Measurements from ENCODE around the gene ZNF587B.
A peak's percentile ranks its signal among the peaks of the same experiment; 100 is the strongest.
"Not testable (repeated sequence)": the region's sequence is repeated elsewhere in the genome, so short reads cannot be mapped to it uniquely, and the experiment has no call there.

ZNF587B gene

GRCh38 chr19:57812975-57813820, 16.9 kb upstream of the ZNF587B start:
- peaks cover 38% of the 10 kb centered on the region for H3K36me3 Mint-ChIP-seq (ENCODE audit: low read depth)
- DNase-seq (ENCODE audit: low spot score): peak; percentile 19
- H3K27me3 Mint-ChIP-seq (ENCODE audit: low read depth); H3K9me3 Mint-ChIP-seq: not testable (repeated sequence)
- H3K27ac Mint-ChIP-seq: peak overlapping the region; percentile 74
- H3K4me3 Mint-ChIP-seq: peak overlapping the region; percentile 80
- peaks cover 27% of the 10 kb centered on the region for H3K4me1 Mint-ChIP-seq (ENCODE audit: low read depth)

GRCh38 chr19:57813919-57814504, 16.1 kb upstream of the ZNF587B start:
- DNase-seq (ENCODE audit: low spot score): no peak
- no peaks in the 10 kb centered on the region for H3K9me3 Mint-ChIP-seq
- H3K4me1 Mint-ChIP-seq (ENCODE audit: low read depth): peaks cover 31% of the 10 kb centered on the region
- H3K4me3 Mint-ChIP-seq: peak overlapping the region; percentile 94
- H3K27me3 Mint-ChIP-seq (ENCODE audit: low read depth): no peaks in the 10 kb centered on the region
- peaks cover 33% of the 10 kb centered on the region for H3K36me3 Mint-ChIP-seq (ENCODE audit: low read depth)
- H3K27ac Mint-ChIP-seq: peak overlapping the region; percentile 91

- Mint-ChIP-seq H3K4me1 (ENCODE audit: low read depth) (peaks cover 29% of the 10 kb centered on the region), H3K36me3 (ENCODE audit: low read depth) (peaks cover 28% of the 10 kb centered on the region), H3K4me3 (peak within 1 kb of the TSS; percentile 94), H3K27me3 (ENCODE audit: low read depth) (no peaks in the 10 kb centered on the region), H3K27ac (peak within 1 kb of the TSS; percentile 91), H3K9me3 (no peaks in the 10 kb centered on the region)
- DNase-seq (ENCODE audit: low spot score): peak; percentile 77
These were observed 15.4 kb upstream of the ZNF587B start, which contains the start of gene ZNF552 for GRCh38 chr19:57814505-57815246. Gene ZNF552 (minus strand): TSS chr19:57814913. CDS start chr19:57814743, 170 bp downstream.

GRCh38 chr19:57815247-57816075, 14.6 kb upstream of the ZNF587B start:
- Mint-ChIP-seq H3K9me3 (no peaks in the 10 kb centered on the region), H3K4me1 (ENCODE audit: low read depth) (peaks cover 35% of the 10 kb centered on the region), H3K27ac (peak overlapping the region; percentile 91), H3K36me3 (ENCODE audit: low read depth) (peaks cover 28% of the 10 kb centered on the region), H3K4me3 (peak overlapping the region; percentile 94), H3K27me3 (ENCODE audit: low read depth) (no peaks in the 10 kb centered on the region)
- no peak for DNase-seq (ENCODE audit: low spot score)

GRCh38 chr19:57816652-57817051, 13.4 kb upstream of the ZNF587B start:
- H3K4me1 Mint-ChIP-seq (ENCODE audit: low read depth): peaks cover 42% of the 10 kb centered on the region
- H3K36me3 Mint-ChIP-seq (ENCODE audit: low read depth): peaks cover 32% of the 10 kb centered on the region
- no peaks in the 10 kb centered on the region for H3K9me3 Mint-ChIP-seq
- H3K4me3 Mint-ChIP-seq: no peak overlapping the region
- no peaks in the 10 kb centered on the region for H3K27me3 Mint-ChIP-seq (ENCODE audit: low read depth)
- H3K27ac Mint-ChIP-seq: no peak overlapping the region
- no peak for DNase-seq (ENCODE audit: low spot score)

- Mint-ChIP-seq H3K27me3 (ENCODE audit: low read depth) (no peaks in the 10 kb centered on the region), H3K4me3 (no peak overlapping the region), H3K36me3 (ENCODE audit: low read depth) (peaks cover 37% of the 10 kb centered on the region), H3K4me1 (ENCODE audit: low read depth) (peaks cover 38% of the 10 kb centered on the region), H3K27ac (no peak overlapping the region), H3K9me3 (no peaks in the 10 kb centered on the region)
- no peak for DNase-seq (ENCODE audit: low spot score)
These were observed 12.1 kb upstream of the ZNF587B start for GRCh38 chr19:57817976-57818375.

GRCh38 chr19:57818378-57818777, 11.7 kb upstream of the ZNF587B start:
- H3K36me3 Mint-ChIP-seq (ENCODE audit: low read depth): peaks cover 39% of the 10 kb centered on the region
- no peak for DNase-seq (ENCODE audit: low spot score)
- H3K4me3 Mint-ChIP-seq: peak overlapping the region; percentile 31
- no peaks in the 10 kb centered on the region for H3K27me3 Mint-ChIP-seq (ENCODE audit: low read depth)
- no peaks in the 10 kb centered on the region for H3K9me3 Mint-ChIP-seq
- H3K27ac Mint-ChIP-seq: peak overlapping the region; percentile 53
- peaks cover 36% of the 10 kb centered on the region for H3K4me1 Mint-ChIP-seq (ENCODE audit: low read depth)

GRCh38 chr19:57819475-57820148, 10.5 kb upstream of the ZNF587B start:
- H3K27me3 Mint-ChIP-seq (ENCODE audit: low read depth): no peaks in the 10 kb centered on the region
- peaks cover 31% of the 10 kb centered on the region for H3K4me1 Mint-ChIP-seq (ENCODE audit: low read depth)
- peak overlapping the region; percentile 98 for H3K4me3 Mint-ChIP-seq
- H3K9me3 Mint-ChIP-seq: no peaks in the 10 kb centered on the region
- H3K27ac Mint-ChIP-seq: peak overlapping the region; percentile 98
- peaks cover 50% of the 10 kb centered on the region for H3K36me3 Mint-ChIP-seq (ENCODE audit: low read depth)
- peak; percentile 82 for DNase-seq (ENCODE audit: low spot score)

- no peaks in the 10 kb centered on the region for H3K9me3 Mint-ChIP-seq
These were observed 9.5 kb upstream of the ZNF587B start for GRCh38 chr19:57820599-57820998.

GRCh38 chr19:57821095-57821494, 9.0 kb upstream of the ZNF587B start:
- H3K9me3 Mint-ChIP-seq; H3K27me3 Mint-ChIP-seq (ENCODE audit: low read depth); DNase-seq (ENCODE audit: low spot score): not testable (repeated sequence)
- Mint-ChIP-seq H3K36me3 (ENCODE audit: low read depth) (peaks cover 55% of the 10 kb centered on the region), H3K27ac (peak overlapping the region; percentile 98), H3K4me1 (ENCODE audit: low read depth) (peaks cover 27% of the 10 kb centered on the region), H3K4me3 (peak overlapping the region; percentile 98)

More at GRCh38 chr19:57820599-57820998, 9.5 kb upstream of the ZNF587B start:
- Mint-ChIP-seq H3K27ac (peak overlapping the region; percentile 98), H3K4me3 (peak overlapping the region; percentile 98), H3K36me3 (ENCODE audit: low read depth) (peaks cover 51% of the 10 kb centered on the region), H3K27me3 (ENCODE audit: low read depth) (no peaks in the 10 kb centered on the region), H3K4me1 (ENCODE audit: low read depth) (peaks cover 28% of the 10 kb centered on the region)
- DNase-seq (ENCODE audit: low spot score): no peak

- H3K27ac Mint-ChIP-seq; DNase-seq (ENCODE audit: low spot score); H3K4me3 Mint-ChIP-seq; H3K9me3 Mint-ChIP-seq; H3K27me3 Mint-ChIP-seq (ENCODE audit: low read depth): not testable (repeated sequence)
- H3K4me1 Mint-ChIP-seq (ENCODE audit: low read depth): peaks cover 26% of the 10 kb centered on the region
- H3K36me3 Mint-ChIP-seq (ENCODE audit: low read depth): peaks cover 58% of the 10 kb centered on the region
These were observed 8.6 kb upstream of the ZNF587B start for GRCh38 chr19:57821501-57821900.

GRCh38 chr19:57823155-57823554, 6.9 kb upstream of the ZNF587B start:
- Mint-ChIP-seq H3K36me3 (ENCODE audit: low read depth) (peaks cover 66% of the 10 kb centered on the region), H3K4me1 (ENCODE audit: low read depth) (peaks cover 26% of the 10 kb centered on the region)
- H3K9me3 Mint-ChIP-seq; H3K27ac Mint-ChIP-seq; H3K27me3 Mint-ChIP-seq (ENCODE audit: low read depth); DNase-seq (ENCODE audit: low spot score); H3K4me3 Mint-ChIP-seq: not testable (repeated sequence)

- Mint-ChIP-seq H3K36me3 (ENCODE audit: low read depth) (peaks cover 67% of the 10 kb centered on the region), H3K4me1 (ENCODE audit: low read depth) (peaks cover 23% of the 10 kb centered on the region)
- not testable (repeated sequence) for H3K4me3 Mint-ChIP-seq; H3K27me3 Mint-ChIP-seq (ENCODE audit: low read depth); H3K27ac Mint-ChIP-seq; DNase-seq (ENCODE audit: low spot score); H3K9me3 Mint-ChIP-seq
These were observed 6.5 kb upstream of the ZNF587B start for GRCh38 chr19:57823608-57824007.
